ENCODE results near the gene SPACA7.
"Not testable (repeated sequence)": the region's sequence is repeated elsewhere in the genome, so short reads cannot be mapped to it uniquely, and the experiment has no call there.

The SPACA7 gene

DNA sequence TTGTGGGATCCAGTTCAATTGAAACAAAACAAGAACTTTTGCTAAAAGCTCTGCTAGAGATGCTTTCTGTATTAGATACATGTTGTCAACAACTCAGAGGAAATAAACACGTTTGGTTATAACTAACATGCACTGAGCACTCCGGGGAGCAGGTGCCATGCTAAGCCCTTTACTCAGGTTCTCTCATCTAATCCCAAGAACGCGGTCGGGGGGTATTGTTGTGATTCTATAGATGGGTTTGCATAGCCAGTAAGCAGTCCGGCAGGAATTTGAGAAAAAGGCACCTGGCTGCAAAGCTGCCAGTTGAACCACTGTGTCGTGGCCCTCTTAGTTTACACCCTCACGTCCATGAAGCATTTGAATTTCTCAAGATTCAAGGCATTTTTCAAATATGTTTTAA lies 24.3 kb upstream of the SPACA7 start:
- no peak for DNase-seq

- no peak for DNase-seq
These were observed 22.3 kb upstream of the SPACA7 start for GRCh38 chr13:112353856-112354255.

- no peak for DNase-seq
These were observed 21.6 kb upstream of the SPACA7 start for GRCh38 chr13:112354330-112355273.

- DNase-seq: no peak
These were observed 20.8 kb upstream of the SPACA7 start for GRCh38 chr13:112355274-112355838.

- DNase-seq: no peak
These were observed 20.0 kb upstream of the SPACA7 start for GRCh38 chr13:112356190-112356589.

DNA sequence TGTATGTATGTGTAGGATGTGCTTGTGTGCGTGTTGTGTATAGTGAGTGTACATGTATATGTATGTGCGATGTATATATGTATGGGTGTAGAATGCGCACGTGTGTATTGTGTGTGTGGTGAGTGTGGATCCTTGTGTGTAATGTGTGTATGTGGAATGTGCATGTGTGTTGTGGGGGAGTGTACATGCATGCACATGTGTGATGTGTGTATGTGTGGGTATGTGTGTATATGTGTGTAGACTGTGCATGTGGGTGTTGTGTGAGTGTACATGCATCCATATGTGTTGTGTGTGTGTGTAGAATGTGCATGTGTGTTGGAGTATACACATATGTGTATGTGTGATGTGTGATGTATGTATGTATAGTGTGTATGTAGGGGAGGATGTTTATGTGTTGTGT lies 18.0 kb upstream of the SPACA7 start:
- DNase-seq: no peak

- DNase-seq: no peak
These were observed 14.1 kb upstream of the SPACA7 start for GRCh38 chr13:112362021-112362420.

GRCh38 chr13:112363867-112364528 lies 12.2 kb upstream of the SPACA7 start:
- DNase-seq: no peak

DNA sequence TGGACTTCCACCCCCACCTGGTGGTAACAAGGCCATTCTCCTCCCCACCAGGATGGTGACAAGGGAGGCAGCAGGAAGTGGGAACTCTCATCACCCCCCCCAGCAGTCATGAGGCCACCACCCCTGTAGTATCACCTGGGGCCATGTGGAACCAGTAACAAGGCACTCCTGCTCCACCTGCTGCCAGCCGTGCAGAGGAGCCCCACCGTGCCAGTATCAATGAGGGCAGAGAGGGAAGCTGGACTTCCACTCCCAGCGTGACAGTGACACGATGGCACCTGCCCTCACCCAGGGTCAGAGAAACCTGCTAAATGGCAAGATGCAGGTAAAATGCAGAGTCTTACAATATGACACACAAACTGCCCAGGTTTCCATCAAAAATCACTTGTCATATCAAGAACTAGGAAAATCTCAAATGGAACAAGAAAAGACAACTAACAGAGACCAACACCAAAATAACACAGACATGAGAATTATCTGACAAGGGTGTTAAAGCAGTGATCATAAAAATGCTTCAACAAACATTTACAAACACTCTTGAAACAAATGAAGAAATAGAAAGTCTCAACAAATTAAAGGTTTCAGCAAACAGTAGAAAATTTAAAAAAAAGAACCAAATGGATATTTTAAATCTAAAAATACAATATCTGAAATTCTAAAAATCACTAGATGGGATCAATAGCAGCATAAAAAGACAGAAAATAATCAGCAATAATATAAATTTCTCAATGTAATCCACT lies 9.1 kb upstream of the SPACA7 start:
- DNase-seq: no peak

DNA sequence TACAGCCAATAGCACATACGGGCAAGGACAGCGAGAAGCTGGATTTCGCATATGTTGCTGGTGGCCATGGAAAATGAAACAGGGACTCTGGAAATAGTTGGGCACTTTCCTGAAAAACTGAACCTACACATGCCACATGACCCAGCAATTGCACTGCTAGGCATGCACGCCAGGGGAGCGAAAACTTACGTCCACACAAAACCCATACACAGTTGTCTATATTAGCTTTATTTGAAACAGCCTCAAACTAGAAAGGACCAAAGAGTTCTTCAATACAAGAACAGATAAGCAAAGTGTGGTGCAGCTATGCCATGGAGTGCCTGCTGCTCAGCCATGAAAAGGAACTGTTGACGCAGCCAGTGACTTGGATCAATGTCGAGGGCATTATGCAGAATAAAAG lies 7.3 kb upstream of the SPACA7 start:
- no peak for DNase-seq

DNA sequence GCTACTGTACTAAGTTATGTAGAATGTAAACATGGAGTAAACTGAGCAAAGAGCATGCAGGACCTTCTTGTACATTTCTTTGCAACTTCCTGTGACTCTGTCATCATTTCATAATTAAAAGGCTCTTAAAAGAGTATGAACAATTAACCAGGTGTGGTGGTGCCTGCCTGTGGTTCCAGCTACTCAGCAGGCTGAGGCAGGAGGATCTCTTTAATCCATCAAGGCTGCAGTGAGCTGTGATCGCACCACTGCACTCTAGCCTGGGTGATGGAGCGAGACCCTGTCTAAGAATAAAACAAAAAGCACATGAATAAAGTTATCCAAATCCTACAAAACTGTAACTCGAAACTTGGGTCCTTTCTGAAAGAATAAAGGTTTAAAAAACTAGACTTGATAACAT lies 5.8 kb upstream of the SPACA7 start:
- no peak for DNase-seq

GRCh38 chr13:112374271-112374670 lies 1.9 kb upstream of the SPACA7 start:
- DNase-seq: no peak

DNA sequence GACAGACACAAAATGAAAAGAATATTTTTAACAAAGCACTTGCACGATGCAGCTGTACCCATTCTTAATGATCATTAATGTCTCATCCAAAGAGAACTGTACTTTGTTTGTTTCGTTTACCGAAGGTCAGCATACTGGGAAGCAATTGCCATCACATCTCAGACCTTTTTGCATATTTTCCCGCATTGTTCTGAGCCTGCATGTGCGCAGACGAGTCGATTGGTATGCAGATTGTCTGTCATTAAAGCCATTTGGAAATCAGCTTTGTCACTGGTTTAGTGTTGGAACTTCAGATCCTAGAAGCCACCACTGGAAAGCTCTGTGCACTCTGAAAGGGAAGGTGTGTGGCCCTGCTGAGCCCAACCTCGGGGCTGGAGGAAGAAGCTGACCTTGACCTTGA lies 15.6 kb downstream of the SPACA7 start:
- DNase-seq: no peak

DNA sequence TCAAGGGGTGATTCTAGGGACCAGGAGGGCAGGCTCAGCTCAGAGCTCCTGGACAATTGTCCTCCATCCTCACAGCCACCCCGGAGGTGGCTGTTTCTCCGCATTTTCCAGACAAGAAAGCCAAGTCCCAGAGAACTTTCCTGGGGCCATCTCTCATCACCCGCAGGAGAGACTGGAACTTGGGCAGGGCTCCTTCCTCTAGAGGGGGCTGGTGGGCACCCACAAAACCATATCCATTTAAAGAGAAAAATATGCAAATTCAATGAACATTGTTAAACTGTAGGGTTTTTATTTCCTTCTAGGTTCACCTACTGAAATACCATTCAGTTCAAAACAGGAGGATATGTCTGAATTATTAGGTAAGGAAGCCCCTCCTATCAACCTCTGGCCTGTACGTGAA lies 16.6 kb downstream of the SPACA7 start:
- no peak for DNase-seq

DNA sequence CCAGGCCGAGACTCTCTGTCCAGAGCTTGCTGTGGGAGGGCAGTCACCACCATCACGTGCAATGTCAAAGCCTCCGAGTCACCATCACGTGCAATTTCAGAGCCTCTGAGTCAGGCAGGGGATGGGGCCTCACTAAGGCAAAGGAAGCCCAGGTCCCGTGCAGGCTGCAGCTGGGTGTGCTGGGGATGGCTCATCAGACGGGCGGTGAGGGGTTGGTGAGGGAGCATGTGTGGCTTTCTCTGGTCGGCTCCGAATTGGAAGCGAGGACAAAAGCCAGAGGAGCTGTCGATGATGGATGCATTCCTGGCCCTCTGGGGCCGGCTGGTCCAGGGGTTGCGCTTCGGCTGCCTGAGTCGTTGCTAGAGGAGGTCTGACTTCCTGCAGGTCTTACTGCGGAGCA lies 18.9 kb downstream of the SPACA7 start:
- DNase-seq: not testable (repeated sequence)

DNA sequence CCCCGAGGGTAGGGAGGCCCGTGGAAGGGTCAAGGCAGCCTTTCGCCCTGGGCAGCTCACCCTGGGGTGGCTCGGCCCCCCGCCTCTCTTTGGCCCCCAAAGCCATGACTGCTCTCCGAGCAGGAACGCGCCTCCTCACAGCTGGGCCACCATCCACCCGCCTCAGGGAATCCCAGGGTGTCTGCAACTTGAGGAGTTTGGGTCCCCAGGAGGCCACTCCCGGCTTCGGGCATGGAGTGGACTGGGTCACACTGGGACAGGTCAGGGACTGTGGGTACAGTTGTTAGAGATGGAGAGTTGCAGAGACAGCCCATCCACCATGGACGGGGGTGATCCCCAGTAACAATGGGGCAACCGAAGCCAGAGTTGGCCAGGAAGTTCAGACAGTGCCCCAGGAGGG lies 19.8 kb downstream of the SPACA7 start:
- not testable (repeated sequence) for DNase-seq

DNA sequence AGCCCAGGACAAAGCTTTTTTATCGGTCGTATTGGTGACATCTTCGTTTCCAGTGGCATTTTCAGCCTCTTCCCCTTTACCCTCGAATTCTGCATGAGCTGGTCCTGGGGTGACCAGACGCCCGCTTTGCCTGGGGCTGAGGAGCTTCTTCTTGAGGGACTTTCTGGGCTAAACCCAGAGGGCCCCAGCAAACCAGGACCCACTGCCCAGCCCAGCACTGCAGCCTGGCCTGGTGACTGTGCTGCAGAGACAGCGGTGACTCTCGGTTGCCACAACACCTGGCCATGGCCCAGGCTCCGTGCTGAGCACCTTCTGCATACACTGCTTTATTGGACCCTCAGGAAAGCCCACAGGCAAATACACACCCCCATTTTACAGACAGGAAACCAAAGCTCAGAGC lies 21.0 kb downstream of the SPACA7 start:
- DNase-seq: no peak

- DNase-seq: not testable (repeated sequence)
These were observed 22.2 kb downstream of the SPACA7 start for GRCh38 chr13:112398347-112398746.

GRCh38 chr13:112409828-112410227 lies 33.7 kb downstream of the SPACA7 start:
- not testable (repeated sequence) for DNase-seq

DNA sequence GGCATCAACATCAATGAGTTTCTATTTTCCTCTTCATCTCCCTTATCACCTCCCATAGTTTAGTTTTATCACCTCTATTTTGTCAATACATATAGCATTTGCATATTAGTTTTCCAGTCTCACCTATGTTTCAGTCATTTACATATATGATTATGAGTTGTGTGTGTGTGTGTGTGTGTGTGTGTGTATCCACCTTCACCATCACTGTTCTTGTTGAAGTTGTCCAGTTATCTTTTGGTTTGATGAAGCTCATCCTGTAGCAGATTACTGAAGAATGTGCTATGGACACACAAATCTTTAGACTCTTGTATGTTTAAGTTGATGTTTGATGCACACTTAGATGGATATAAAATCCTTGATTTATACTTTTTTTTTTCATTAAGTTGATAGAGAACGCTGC lies 40.5 kb downstream of the SPACA7 start:
- no peak for DNase-seq

GRCh38 chr13:112417079-112417478 lies 40.9 kb downstream of the SPACA7 start:
- DNase-seq: no peak

DNA sequence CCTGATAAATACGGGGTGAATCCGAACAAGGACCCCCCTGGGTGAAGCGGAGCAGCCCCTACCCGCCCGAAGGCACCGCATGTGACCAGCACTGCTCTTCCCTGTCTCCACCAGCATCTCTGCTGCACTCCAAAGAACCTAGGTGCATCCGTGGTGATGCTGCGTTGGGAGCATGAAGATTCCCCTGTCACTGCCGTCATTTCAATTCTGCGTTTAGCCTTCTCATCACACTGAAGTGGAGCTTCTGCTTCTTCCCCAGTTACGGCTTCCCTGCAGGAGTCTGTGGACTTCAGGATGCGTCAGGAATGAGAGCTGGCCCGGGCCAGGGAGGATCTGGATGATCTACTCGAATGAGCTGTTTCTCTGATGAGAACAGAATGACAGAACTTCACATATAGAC lies 47.9 kb downstream of the SPACA7 start:
- DNase-seq: no peak

- DNase-seq: no peak
These were observed 52.5 kb downstream of the SPACA7 start for GRCh38 chr13:112428704-112429103.
